Measurements from ENCODE around the gene NDUFS7. TPM values are rescaled to one million over a fixed set of nuclear protein-coding genes. Genes with fewer than 3 reads are reported as not detected.

Gene NDUFS7
- total and polyA plus RNA-seq, 12 donors, result 248 to 498 (median 377) TPM

DNA sequence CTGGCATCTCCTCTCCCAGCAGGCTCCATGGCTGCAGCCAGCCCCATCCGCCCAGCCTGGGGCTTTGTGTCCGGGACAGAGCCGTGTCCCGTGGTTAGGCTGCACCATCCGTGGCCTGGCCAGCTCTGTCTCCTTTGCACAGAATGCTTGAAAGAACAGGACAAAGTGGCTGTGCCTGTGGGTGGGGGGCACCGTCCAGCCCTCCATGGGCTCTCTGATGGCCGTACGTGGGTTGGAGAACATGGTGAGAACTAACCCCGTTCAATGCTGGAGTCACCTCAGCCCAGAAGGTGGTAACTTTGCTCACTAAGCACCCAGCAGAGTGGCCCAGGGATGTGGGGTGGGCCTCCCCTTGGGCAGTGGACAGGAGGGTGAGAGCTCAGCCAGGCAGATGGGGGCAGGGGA, 57.3 kb downstream of the NDUFS7 start:
- peaks cover 15 to 45% (median 38%) of the 10 kb centered on the region in 9 donors for H3K4me1 ChIP-seq
- 93 to 94% methylated on average over 9 of the region's 9 CpGs for WGBS, 2 donors
- no peak overlapping the region for H3K4me3 ChIP-seq
- no peak for DNase-seq
- intact Hi-C loops (cut with DNase I), result loop anchor here in 2 of 10 donors (10.0 kb wide), 1 partner anchor 74 kb away; the partner anchor contains the start of gene ADAMTSL5 (in 2 of the 2)
- TF ChIP-seq, protein P1, sequence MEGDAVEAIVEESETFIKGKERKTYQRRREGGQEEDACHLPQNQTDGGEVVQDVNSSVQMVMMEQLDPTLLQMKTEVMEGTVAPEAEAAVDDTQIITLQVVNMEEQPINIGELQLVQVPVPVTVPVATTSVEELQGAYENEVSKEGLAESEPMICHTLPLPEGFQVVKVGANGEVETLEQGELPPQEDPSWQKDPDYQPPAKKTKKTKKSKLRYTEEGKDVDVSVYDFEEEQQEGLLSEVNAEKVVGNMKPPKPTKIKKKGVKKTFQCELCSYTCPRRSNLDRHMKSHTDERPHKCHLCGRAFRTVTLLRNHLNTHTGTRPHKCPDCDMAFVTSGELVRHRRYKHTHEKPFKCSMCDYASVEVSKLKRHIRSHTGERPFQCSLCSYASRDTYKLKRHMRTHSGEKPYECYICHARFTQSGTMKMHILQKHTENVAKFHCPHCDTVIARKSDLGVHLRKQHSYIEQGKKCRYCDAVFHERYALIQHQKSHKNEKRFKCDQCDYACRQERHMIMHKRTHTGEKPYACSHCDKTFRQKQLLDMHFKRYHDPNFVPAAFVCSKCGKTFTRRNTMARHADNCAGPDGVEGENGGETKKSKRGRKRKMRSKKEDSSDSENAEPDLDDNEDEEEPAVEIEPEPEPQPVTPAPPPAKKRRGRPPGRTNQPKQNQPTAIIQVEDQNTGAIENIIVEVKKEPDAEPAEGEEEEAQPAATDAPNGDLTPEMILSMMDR (IDR thresholded peaks at IDR 0.05), result no peak
- no peaks in the 10 kb centered on the region for H3K9me3 ChIP-seq
- peaks cover 0 to 43% (median 27%) of the 10 kb centered on the region in 9 donors for H3K36me3 ChIP-seq
- peaks cover 7 to 12% (median 8%) of the 10 kb centered on the region in 7 donors for H3K27me3 ChIP-seq
- ATAC-seq, result no peak
- H3K27ac ChIP-seq, result no peak overlapping the region

- intact Hi-C loops (cut with DNase I), result loop anchor here in 2 of 10 donors (10.0 kb wide), 1 partner anchor 73 kb away; the partner anchor contains the start of gene ADAMTSL5 (in 2 of the 2)
- Histone ChIP-seq H3K9me3 (no peaks in the 10 kb centered on the region), H3K27ac (no peak overlapping the region), H3K27me3 (peaks cover 15 to 21% (median 17%) of the 10 kb centered on the region in 7 donors), H3K4me1 (peaks cover 22 to 52% (median 45%) of the 10 kb centered on the region in 9 donors), H3K36me3 (peaks cover 0 to 43% (median 27%) of the 10 kb centered on the region in 9 donors), H3K4me3 (no peak overlapping the region)
- TF ChIP-seq, protein P1 (IDR thresholded peaks at IDR 0.05), result no peak
- 87 to 89% methylated on average over 25 of the region's 25 CpGs for WGBS, 2 donors
- no peak for ATAC-seq
- DNase-seq, result no peak
These were observed 58.2 kb downstream of the NDUFS7 start for GRCh38 chr19:1441677-1442438.

Other genes with a start within 250 kb of the NDUFS7 start
- gene SBNO2, start 209.6 kb upstream of the NDUFS7 start, total RNA-seq, result 10 to 100 TPM; 12.6 to 61.3 (median 16.1) TPM
- gene SBNO2, start 209.6 kb upstream of the NDUFS7 start, polyA plus RNA-seq, result 10 to 100 TPM; 12.6 to 18.7 TPM
- gene STK11, start 178.1 kb upstream of the NDUFS7 start, total RNA-seq, result 10 to 100 TPM; 43.7 to 71.6 (median 46.6) TPM
- 10 to 100 TPM; 41.1 to 70.4 TPM for gene STK11, start 178.1 kb upstream of the NDUFS7 start, polyA plus RNA-seq
- 1 to 10 TPM in 9 of 10 donors, under 1 TPM in 1; 0.96 to 2.2 (median 1.4) TPM for gene CBARP, start 145.9 kb upstream of the NDUFS7 start, total RNA-seq
- gene CBARP, start 145.9 kb upstream of the NDUFS7 start, polyA plus RNA-seq, result 1 to 10 TPM in 1 of 2 donors, under 1 TPM in 1; 0.73 to 1.3 TPM
- 100 to 1,000 TPM; 491 to 770 (median 553) TPM for gene ATP5F1D, start 142.2 kb upstream of the NDUFS7 start, total RNA-seq
- 1,000 to 10,000 TPM in 1 of 2 donors, 100 to 1,000 TPM in 1; 821 to 2,879 TPM for gene ATP5F1D, start 142.2 kb upstream of the NDUFS7 start, polyA plus RNA-seq
- gene MIDN, start 135.3 kb upstream of the NDUFS7 start, total RNA-seq, result 100 to 1,000 TPM in 2 of 10 donors, 10 to 100 TPM in 8; 45.9 to 236 (median 68.5) TPM
- 10 to 100 TPM; 22.7 to 48.6 TPM for gene MIDN, start 135.3 kb upstream of the NDUFS7 start, polyA plus RNA-seq
- 100 to 1,000 TPM; 227 to 356 (median 280) TPM for gene CIRBP, start 114.6 kb upstream of the NDUFS7 start, total RNA-seq
- gene CIRBP, start 114.6 kb upstream of the NDUFS7 start, polyA plus RNA-seq, result 100 to 1,000 TPM; 180 to 344 TPM
- gene FAM174C, start 108.4 kb upstream of the NDUFS7 start, total RNA-seq, result 10 to 100 TPM in 7 of 10 donors, 1 to 10 TPM in 3; 8.2 to 19.0 (median 12.7) TPM
- 10 to 100 TPM; 40.2 to 70.2 TPM for gene FAM174C, start 108.4 kb upstream of the NDUFS7 start, polyA plus RNA-seq
- under 1 TPM in 1 of 10 donors, not detected in 9; 0.45 TPM for gene EFNA2, start 98.0 kb upstream of the NDUFS7 start, total RNA-seq
- under 1 TPM in 1 of 2 donors, not detected in 1; 0.04 TPM for gene EFNA2, start 98.0 kb upstream of the NDUFS7 start, polyA plus RNA-seq
- gene GAMT, start 17.6 kb downstream of the NDUFS7 start, total RNA-seq, result 10 to 100 TPM; 53.4 to 89.2 (median 72.1) TPM
- 100 to 1,000 TPM in 1 of 2 donors, 10 to 100 TPM in 1; 30.8 to 260 TPM for gene GAMT, start 17.6 kb downstream of the NDUFS7 start, polyA plus RNA-seq
- 100 to 1,000 TPM in 2 of 10 donors, 10 to 100 TPM in 8; 56.7 to 111 (median 73.8) TPM for gene DAZAP1, start 23.7 kb downstream of the NDUFS7 start, total RNA-seq
- 10 to 100 TPM; 82.6 to 91.3 TPM for gene DAZAP1, start 23.7 kb downstream of the NDUFS7 start, polyA plus RNA-seq
- 100 to 1,000 TPM; 480 to 720 (median 539) TPM for gene RPS15, start 54.5 kb downstream of the NDUFS7 start, total RNA-seq
- gene RPS15, start 54.5 kb downstream of the NDUFS7 start, polyA plus RNA-seq, result 1,000 to 10,000 TPM; 2,400 to 3,724 TPM
- under 1 TPM in 9 of 10 donors, not detected in 1; 0.02 to 0.23 (median 0.08) TPM for gene APC2, start 66.2 kb downstream of the NDUFS7 start, total RNA-seq
- under 1 TPM; 0.13 to 0.15 TPM for gene APC2, start 66.2 kb downstream of the NDUFS7 start, polyA plus RNA-seq
- 10 to 100 TPM; 12.7 to 19.9 (median 15.2) TPM for gene C19orf25, start 95.3 kb downstream of the NDUFS7 start, total RNA-seq
- gene C19orf25, start 95.3 kb downstream of the NDUFS7 start, polyA plus RNA-seq, result 10 to 100 TPM; 28.4 to 29.8 TPM
- gene PCSK4, start 106.4 kb downstream of the NDUFS7 start, total RNA-seq, result 1 to 10 TPM in 8 of 10 donors, under 1 TPM in 2; 0.38 to 3.0 (median 1.4) TPM
- gene PCSK4, start 106.4 kb downstream of the NDUFS7 start, polyA plus RNA-seq, result 1 to 10 TPM; 1.1 to 3.9 TPM
- gene REEP6, start 107.3 kb downstream of the NDUFS7 start, total RNA-seq, result 1 to 10 TPM; 1.8 to 4.6 (median 3.3) TPM
- 1 to 10 TPM; 4.8 to 5.0 TPM for gene REEP6, start 107.3 kb downstream of the NDUFS7 start, polyA plus RNA-seq
- 10 to 100 TPM; 16.7 to 69.4 (median 38.4) TPM for gene ADAMTSL5, start 129.1 kb downstream of the NDUFS7 start, total RNA-seq
- gene ADAMTSL5, start 129.1 kb downstream of the NDUFS7 start, polyA plus RNA-seq, result 10 to 100 TPM; 26.0 to 30.9 TPM
- under 1 TPM in 1 of 10 donors, not detected in 9; 0.11 TPM for gene PLK5, start 140.2 kb downstream of the NDUFS7 start, total RNA-seq
- gene PLK5, start 140.2 kb downstream of the NDUFS7 start, polyA plus RNA-seq, result under 1 TPM in 1 of 2 donors, not detected in 1; 0.57 TPM
- 1 to 10 TPM; 5.4 to 9.4 (median 8.1) TPM for gene MEX3D, start 184.4 kb downstream of the NDUFS7 start, total RNA-seq
- 1 to 10 TPM; 1.8 to 5.9 TPM for gene MEX3D, start 184.4 kb downstream of the NDUFS7 start, polyA plus RNA-seq
- 100 to 1,000 TPM in 1 of 10 donors, 10 to 100 TPM in 9; 34.5 to 101 (median 47.7) TPM for gene MBD3, start 209.0 kb downstream of the NDUFS7 start, total RNA-seq
- 100 to 1,000 TPM; 111 to 125 TPM for gene MBD3, start 209.0 kb downstream of the NDUFS7 start, polyA plus RNA-seq
- gene UQCR11, start 221.6 kb downstream of the NDUFS7 start, total RNA-seq, result 1,000 to 10,000 TPM in 2 of 10 donors, 100 to 1,000 TPM in 8; 569 to 1,132 (median 804) TPM
- 100 to 1,000 TPM; 141 to 382 TPM for gene UQCR11, start 221.6 kb downstream of the NDUFS7 start, polyA plus RNA-seq

All from heart right ventricle (tissue), 16 donors.